ENCODE results near the gene NPIPA5. TPM values are rescaled to one million over a fixed set of nuclear protein-coding genes. Genes with fewer than 3 reads are reported as not detected.
"Not testable (repeated sequence)": the region's sequence is repeated elsewhere in the genome, so short reads cannot be mapped to it uniquely, and the experiment has no call there.

The NPIPA5 gene
- total RNA-seq, 1 donor = 0.86 TPM

DNA sequence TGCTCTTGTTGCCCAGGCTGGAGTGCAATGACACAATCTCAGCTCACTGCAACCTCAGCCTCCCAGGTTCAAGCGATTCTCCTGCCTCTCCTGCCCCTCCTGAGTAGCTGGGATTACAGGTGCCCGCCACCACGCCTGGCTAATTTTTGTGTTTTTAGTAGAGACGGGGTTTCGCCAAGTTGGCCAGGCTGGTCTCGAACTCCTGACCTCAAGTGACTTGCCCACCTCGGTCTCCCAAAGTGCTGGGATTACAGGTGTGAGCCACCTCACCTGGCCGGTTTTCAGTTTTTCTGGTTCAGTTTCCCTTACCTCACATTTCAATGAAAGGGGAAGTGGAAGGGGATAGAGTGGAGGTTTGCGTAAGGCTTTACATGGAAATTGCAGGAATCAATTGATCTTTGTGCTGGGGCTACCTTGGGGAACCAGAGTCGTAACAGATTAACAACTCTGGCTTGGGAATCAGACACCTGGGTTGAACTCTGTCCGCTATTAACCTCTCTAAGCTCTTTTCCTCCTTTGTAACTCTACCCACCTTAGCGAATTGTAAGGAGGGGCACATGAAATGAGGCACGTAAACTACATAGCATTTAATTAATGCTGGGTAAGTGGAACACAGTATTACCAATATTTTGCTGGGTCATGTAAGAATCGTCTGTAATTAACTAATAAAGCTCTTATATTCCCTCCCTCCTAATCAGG, 20.7 kb upstream of the NPIPA5 start:
- TF ChIP-seq, protein P1, sequence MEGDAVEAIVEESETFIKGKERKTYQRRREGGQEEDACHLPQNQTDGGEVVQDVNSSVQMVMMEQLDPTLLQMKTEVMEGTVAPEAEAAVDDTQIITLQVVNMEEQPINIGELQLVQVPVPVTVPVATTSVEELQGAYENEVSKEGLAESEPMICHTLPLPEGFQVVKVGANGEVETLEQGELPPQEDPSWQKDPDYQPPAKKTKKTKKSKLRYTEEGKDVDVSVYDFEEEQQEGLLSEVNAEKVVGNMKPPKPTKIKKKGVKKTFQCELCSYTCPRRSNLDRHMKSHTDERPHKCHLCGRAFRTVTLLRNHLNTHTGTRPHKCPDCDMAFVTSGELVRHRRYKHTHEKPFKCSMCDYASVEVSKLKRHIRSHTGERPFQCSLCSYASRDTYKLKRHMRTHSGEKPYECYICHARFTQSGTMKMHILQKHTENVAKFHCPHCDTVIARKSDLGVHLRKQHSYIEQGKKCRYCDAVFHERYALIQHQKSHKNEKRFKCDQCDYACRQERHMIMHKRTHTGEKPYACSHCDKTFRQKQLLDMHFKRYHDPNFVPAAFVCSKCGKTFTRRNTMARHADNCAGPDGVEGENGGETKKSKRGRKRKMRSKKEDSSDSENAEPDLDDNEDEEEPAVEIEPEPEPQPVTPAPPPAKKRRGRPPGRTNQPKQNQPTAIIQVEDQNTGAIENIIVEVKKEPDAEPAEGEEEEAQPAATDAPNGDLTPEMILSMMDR (IDR thresholded peaks at IDR 0.05; ENCODE audit: insufficient read depth, low read depth, low read length) = no peak

DNA sequence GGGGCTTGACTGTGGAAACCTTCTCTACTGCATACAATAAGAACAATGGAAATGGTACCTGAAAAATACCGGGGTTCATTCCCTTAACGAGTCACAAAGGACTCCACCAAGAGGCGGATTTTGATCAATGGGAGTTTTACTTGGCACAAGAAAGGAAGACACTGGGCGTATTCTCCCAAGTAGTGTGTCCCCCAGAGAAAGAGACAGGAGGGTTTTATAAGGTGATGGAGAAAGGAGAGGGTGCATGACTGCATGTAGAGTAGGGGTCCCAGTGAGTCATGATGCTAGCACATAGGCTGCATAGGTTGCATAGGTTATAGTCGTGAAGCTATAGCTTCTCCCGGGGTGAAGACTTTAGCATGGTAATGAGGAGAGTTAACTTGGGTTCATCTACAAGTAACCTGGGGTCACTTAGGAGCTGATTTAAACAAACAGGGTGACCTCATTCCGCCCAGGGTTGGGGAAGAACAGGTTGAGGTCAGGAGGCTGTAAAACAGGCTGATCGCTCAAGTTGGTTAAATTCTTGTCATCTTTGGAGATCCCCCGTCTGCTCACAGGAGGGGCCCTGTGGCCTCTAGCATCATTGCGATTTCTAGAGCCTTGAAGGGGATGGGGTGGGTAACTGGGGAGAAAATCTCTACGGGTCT, 19.0 kb upstream of the NPIPA5 start:
- no peak for DNase-seq (ENCODE audit: low read depth)
- TF ChIP-seq, protein P1 (IDR thresholded peaks at IDR 0.05; ENCODE audit: insufficient read depth, low read depth, low read length) = no peak

More for the DNA sequence above, 20.7 kb upstream of the NPIPA5 start:
- no peak for DNase-seq (ENCODE audit: low read depth)
- H3K4me3 ChIP-seq (ENCODE audit: low read depth, low read length) = no peak overlapping the region

DNA sequence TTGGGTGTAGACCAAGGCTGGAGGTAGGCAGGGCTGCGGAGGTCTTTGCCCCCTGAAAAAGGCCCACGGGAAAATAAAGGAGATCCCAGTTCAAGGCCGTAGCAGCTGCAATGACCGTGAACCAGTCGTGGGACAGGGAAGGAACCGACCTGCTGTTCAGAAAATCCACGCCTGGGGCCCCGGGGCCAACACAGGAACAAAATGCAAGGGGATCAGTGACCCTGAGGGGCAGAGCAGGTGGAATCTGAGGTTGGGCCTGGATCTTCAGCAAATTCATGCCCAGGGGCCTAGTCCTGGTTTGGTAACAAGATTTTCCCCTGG, 18.4 kb upstream of the NPIPA5 start:
- not testable (repeated sequence) for DNase-seq (ENCODE audit: low read depth); H3K4me3 ChIP-seq (ENCODE audit: low read depth, low read length)

More for the DNA sequence above, 19.0 kb upstream of the NPIPA5 start:
- no peak overlapping the region for H3K4me3 ChIP-seq (ENCODE audit: low read depth, low read length)

DNA sequence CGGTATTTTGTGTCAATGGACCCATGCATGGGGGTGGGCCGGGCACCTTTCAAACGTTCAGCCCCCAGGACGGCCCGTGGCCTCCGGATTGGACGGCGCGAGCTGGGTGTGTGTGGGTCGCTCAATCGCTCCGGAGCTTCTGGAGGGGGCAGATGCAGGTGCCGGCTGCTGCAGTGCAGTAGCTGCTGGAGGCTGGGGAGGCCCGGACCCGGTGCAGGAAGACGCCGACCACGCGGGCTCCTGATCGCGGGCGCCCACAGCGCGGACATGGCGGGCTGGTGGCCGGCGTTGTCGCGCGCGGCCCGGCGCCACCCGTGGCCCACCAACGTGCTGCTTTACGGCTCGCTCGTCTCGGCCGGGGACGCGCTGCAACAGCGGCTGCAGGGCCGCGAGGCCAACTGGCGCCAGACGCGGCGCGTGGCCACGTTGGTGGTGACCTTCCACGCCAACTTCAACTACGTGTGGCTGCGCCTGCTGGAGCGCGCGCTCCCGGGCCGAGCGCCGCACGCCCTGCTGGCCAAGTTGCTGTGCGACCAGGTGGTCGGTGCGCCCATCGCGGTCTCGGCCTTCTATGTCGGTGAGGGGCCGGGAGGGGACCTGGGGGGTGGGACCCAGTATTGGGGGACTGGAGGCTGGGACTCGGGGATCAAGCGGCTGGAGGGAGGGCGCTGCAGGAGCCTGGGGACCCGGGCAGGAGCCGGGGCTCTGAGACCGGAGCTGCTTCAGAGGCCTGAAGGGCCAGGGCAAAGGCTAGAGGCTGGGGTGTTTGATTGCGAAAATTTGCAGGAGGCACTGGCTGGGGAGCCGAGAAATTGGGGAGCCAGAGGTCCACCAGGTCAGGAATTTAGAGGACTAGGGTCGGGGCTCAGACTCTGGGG, 17.8 kb upstream of the NPIPA5 start, which contains the start of gene MPV17L:
Gene MPV17L (plus strand): TSS at position 124 of the 878 bp plus-strand sequence. CDS start 144 bp downstream, at position 268.
- DNase-seq (ENCODE audit: low read depth) = not testable (repeated sequence)
- peak within 1 kb of the TSS; percentile 35 for H3K4me3 ChIP-seq (ENCODE audit: low read depth, low read length)

DNA sequence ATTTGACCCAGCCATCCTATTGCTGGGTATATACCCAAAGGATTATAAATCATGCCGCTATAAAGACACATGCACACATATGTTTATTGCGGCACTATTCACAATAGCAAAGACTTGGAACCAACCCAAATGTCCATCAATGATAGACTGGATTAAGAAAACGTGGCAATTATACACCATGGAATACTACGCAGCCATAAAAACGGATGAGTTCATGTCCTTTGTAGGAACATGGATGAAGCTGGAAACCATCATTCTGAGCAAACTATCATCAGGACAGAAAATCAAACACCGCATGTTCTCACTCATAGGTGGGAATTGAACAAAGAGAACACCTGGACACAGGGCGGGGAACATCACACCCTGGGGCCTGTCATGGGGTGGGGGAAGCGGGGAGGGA, 14.9 kb upstream of the NPIPA5 start:
- not testable (repeated sequence) for DNase-seq (ENCODE audit: low read depth); H3K4me3 ChIP-seq (ENCODE audit: low read depth, low read length)

DNA sequence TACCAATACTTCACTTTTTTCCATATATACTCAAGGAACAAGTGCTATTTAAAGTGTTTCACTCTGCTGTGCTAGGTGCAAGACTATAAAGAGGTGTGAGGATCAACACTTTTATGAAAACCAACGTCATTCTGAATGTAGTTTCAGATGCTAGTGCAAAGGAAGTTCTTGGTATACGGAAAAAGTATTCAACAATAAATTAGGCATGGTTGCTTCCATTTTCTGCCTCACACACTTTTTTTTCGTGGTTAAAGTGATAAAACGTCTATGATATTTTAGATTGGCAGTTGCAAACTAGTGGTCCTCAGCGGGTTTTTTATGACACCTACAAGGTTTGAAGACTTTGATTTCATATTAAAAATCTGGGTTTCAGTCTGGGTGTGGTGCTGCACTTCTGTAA, 11.8 kb upstream of the NPIPA5 start:
- not testable (repeated sequence) for H3K4me3 ChIP-seq (ENCODE audit: low read depth, low read length); DNase-seq (ENCODE audit: low read depth)

DNA sequence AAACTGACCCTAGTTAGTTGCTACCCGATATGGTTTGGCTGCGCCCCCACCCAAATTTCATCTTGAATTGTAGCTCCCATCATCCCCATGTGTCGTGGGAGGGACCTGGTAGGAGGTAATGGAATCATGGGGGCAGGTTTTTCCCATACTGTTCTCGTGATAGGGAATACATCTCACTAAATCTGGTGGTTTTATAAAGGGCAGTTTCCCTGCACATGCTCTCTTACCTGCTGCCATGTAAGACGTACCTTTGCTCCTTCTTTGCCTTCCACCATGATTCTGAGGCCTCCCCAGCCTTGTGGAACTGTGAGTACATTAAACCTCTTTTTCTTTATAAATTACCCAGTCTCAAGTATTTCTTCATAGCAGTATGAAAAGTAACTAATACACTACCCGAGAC, 10.0 kb upstream of the NPIPA5 start:
- not testable (repeated sequence) for DNase-seq (ENCODE audit: low read depth); H3K4me3 ChIP-seq (ENCODE audit: low read depth, low read length)

DNA sequence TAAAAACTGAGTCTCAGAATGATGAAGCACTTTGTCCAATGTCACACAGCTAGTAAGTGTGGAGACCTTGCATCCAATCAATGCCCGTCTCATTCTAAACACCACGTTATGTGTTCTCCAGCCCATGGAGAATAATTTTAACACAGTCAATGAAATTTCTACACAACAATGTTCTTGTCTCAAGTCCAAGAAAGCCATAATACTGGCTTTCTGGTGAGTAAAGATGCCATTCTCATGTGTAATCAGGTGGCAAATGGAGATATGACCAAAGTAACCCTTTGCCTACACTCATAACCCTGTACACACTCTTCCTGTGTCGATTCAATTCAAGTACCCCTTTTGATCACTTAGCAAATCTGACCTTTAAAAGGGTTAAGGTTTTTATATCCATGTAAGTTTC, 4.7 kb upstream of the NPIPA5 start:
- DNase-seq (ENCODE audit: low read depth); H3K4me3 ChIP-seq (ENCODE audit: low read depth, low read length): not testable (repeated sequence)

DNA sequence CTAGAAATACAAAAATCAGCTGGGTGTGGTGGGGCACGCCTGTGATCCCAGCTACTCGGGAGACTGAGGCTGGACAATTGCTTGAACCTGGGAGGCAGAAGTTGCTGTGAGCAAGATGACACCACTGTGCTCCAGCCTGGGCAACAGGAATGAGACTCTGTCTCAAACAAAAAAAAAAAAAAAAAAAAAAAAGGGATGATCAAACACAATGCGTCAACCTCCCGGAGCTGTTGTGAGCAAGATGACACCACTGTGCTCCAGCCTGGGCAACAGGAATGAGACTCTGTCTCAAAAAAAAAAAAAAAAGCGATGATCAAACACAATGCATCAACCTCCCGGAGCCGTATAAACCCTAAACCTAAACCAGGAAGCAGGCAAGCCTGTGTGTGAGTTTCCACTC, 20.6 kb downstream of the NPIPA5 start:
- not testable (repeated sequence) for DNase-seq (ENCODE audit: low read depth); H3K4me3 ChIP-seq (ENCODE audit: low read depth, low read length)

DNA sequence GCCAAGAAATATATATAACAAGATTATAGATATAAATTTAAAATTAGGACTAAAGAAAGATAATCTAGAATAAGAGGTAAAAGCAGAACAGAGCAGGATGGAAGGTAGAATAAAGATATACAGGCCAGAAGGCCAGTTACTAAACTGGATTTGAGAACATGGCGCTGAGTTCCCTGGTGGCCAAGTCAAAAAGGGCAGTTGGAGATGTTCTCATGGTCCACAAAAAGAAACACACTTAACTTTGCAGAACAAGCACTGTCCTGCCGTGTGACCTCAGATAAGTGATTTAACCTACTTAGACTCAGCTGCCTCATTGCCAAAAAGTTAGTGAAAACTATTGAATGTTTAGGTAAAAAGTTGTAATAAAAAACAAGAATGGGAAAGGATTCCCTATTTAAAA, 23.2 kb downstream of the NPIPA5 start:
- DNase-seq (ENCODE audit: low read depth); H3K4me3 ChIP-seq (ENCODE audit: low read depth, low read length): not testable (repeated sequence)

DNA sequence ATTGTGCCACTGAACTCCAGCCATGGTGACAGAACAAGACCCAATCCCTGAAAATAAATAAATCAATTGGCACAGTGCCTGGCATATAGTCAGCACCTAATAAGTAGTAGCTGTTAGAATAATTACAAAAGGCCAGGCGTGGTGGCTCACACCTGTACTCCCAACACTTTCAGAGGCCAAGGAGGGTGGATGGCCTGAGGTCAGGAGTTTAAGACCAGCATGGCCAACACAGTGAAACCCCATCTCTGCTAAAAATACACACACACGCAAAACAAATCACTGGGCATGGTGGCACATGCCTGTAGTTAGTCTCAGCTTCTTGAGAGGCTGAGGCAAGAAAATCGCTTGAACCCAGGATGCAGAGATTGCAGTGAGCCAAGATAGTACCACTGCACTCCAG, 25.2 kb downstream of the NPIPA5 start:
- not testable (repeated sequence) for H3K4me3 ChIP-seq (ENCODE audit: low read depth, low read length); DNase-seq (ENCODE audit: low read depth)

DNA sequence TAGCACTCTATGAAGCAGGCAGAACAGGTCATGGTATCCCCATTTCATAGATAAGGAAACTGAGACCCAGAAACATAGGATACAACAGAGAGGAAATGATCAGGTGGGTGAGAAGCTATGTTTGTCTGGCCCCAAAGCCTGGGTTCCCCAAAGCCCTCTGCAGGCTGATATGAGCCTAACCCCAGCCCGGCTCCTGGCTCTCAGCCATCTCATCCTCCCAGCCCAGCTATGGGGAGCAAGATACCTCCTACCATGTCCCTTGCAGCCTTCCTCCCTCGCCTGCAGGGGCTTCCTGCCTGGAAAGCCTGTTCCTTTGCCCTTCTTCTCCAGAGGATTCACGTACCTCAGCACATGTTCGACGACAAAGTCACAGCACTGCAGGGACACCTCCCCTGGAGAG, 26.3 kb downstream of the NPIPA5 start:
- not testable (repeated sequence) for H3K4me3 ChIP-seq (ENCODE audit: low read depth, low read length); DNase-seq (ENCODE audit: low read depth)

DNA sequence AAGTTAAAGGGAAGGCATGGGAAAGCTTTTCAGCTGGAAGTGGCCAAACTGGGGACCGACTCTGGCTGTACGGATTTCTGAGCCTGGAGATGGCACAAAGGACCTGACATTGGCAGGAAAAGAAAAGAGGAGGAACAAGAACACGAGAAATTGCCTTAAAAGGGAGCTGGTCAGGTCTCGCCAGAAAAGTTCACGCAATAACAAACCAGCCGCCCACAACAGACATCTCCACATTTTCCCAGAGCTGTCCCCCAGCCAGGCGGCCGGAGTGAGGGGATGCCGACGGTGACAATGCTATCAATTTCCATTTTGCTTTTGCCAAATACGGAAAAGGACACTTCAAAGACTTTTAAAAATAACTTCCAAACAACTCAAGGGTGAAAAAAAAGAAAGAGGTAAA, 26.8 kb downstream of the NPIPA5 start:
- H3K4me3 ChIP-seq (ENCODE audit: low read depth, low read length); DNase-seq (ENCODE audit: low read depth): not testable (repeated sequence)

DNA sequence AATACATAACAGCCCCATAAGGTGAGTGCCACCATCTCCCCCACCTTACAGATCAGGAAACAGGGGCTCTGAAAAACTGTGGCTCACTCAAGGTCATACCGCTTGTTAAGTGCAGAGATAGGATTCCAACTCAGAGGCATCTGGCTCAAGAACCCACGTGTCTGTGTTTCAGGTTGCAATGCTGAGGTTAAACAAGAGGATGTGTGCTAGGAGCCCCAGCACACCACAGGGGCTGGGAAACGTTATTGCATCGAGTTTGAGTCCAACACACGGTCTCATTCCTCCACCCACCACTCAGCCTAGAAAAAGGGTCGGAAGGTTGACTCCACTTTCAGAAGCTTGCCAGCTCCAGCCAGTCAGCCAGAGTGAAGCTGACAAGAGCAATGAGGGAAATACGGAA, 29.4 kb downstream of the NPIPA5 start:
- H3K4me3 ChIP-seq (ENCODE audit: low read depth, low read length); DNase-seq (ENCODE audit: low read depth): not testable (repeated sequence)

DNA sequence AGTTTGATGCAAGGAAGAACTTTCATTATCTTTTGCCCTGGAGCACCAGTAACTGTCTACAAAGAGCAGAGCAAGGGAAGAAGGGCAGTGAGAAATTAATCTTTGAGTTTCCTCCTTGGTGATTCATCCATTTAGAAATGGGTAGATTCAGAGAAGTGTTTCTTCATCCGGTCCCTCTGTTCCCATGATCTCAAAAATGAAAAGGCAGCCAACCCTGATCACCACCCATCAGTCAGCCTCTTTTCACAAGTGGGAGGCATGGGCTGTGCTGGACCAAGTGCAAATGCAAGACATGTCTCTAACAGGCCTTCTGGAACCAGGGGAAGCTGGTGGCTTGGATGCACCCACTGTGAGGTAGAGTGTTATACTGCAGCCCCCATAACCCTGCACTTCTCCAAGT, 35.8 kb downstream of the NPIPA5 start:
- not testable (repeated sequence) for DNase-seq (ENCODE audit: low read depth); H3K4me3 ChIP-seq (ENCODE audit: low read depth, low read length)

DNA sequence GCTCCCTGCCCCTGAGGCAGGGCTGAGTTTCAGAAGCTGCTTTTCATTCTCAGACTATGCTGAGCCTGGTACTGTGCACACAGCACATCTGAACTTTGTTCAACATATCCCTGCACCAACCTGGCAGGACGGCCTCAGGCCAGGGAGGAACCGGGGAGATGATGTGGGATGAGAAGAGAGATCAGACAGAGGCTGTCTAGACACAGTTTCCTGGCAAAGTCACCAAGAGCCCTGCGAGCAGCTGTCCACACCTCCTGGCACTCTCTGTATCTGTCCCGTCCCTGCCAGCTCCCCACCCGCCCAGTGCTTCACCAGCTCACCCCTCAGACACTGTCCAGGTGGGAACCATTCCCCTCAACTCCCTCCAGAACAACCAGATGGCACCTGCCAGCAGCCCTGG, 39.1 kb downstream of the NPIPA5 start:
- not testable (repeated sequence) for H3K4me3 ChIP-seq (ENCODE audit: low read depth, low read length); DNase-seq (ENCODE audit: low read depth)

Measured in fibroblast of villous mesenchyme (primary cell).